ENCODE measurements around the gene XPO4. TPM values are rescaled to one million over a fixed set of nuclear protein-coding genes. Genes with fewer than 3 reads are reported as not detected.
A peak's percentile ranks its signal among the peaks of the same experiment; 100 is the strongest.

XPO4 gene
- total RNA-seq, 1 donor from 2014 or later, result 20.5 TPM

DNA sequence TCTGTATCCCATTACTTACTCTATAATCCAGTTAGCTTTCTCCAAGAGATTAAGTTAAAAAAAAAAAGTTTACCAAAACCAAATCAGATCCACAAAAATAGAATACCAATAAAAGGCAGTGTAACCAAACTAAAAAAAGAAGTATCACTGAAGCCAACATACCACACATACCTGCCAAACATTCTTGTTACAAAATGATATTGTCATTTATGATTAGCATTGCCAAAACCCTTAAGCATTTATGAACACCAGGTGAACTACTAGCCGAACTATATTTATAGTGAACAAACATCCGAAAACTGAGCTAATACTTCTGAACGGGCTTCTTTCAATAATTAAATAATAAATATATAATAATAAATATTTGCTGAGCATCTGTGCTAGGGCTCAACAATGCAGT, 69.7 kb downstream of the XPO4 start:
- no peak for ATAC-seq

DNA sequence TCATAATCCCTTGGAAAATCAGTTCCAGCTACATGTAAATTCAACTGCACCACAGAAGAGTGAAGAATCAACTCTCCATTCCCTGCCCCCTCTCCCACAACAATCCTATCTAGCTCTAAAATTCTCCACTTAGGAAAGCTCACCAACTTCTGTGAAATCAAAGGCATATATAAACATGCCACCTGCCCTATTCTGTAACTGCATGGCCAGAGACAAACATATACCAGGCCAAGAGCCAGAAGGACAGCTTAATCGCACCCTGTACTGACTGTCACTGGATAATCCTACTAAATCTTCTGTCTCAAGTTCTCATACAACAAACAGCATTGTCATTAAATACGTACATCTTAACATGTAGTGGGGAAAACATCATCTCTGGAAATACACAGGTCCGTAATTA, 70.6 kb downstream of the XPO4 start:
- intact Hi-C loops (cut with DNase I), result no loop called here
- Histone ChIP-seq H3K27ac (no peak overlapping the region), H3K27me3 (no peaks in the 10 kb centered on the region), H3K36me3 (peaks cover 17% of the 10 kb centered on the region), H3K4me1 (no peaks in the 10 kb centered on the region), H3K9me3 (no peaks in the 10 kb centered on the region), H3K4me3 (no peak overlapping the region)
- DNase-seq, result no peak
- ATAC-seq, result no peak
- TF ChIP-seq, protein P1, sequence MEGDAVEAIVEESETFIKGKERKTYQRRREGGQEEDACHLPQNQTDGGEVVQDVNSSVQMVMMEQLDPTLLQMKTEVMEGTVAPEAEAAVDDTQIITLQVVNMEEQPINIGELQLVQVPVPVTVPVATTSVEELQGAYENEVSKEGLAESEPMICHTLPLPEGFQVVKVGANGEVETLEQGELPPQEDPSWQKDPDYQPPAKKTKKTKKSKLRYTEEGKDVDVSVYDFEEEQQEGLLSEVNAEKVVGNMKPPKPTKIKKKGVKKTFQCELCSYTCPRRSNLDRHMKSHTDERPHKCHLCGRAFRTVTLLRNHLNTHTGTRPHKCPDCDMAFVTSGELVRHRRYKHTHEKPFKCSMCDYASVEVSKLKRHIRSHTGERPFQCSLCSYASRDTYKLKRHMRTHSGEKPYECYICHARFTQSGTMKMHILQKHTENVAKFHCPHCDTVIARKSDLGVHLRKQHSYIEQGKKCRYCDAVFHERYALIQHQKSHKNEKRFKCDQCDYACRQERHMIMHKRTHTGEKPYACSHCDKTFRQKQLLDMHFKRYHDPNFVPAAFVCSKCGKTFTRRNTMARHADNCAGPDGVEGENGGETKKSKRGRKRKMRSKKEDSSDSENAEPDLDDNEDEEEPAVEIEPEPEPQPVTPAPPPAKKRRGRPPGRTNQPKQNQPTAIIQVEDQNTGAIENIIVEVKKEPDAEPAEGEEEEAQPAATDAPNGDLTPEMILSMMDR (IDR thresholded peaks at IDR 0.05), result no peak

More for the DNA sequence above, 69.7 kb downstream of the XPO4 start:
- no peaks in the 10 kb centered on the region for H3K27me3 ChIP-seq
- peaks cover 25% of the 10 kb centered on the region for H3K36me3 ChIP-seq
- TF ChIP-seq, protein P1 (IDR thresholded peaks at IDR 0.05), result no peak
- H3K4me1 ChIP-seq, result no peaks in the 10 kb centered on the region
- DNase-seq, result no peak
- intact Hi-C loops (cut with DNase I), result no loop called here
- H3K9me3 ChIP-seq, result no peaks in the 10 kb centered on the region
- H3K27ac ChIP-seq, result no peak overlapping the region
- no peak overlapping the region for H3K4me3 ChIP-seq

DNA sequence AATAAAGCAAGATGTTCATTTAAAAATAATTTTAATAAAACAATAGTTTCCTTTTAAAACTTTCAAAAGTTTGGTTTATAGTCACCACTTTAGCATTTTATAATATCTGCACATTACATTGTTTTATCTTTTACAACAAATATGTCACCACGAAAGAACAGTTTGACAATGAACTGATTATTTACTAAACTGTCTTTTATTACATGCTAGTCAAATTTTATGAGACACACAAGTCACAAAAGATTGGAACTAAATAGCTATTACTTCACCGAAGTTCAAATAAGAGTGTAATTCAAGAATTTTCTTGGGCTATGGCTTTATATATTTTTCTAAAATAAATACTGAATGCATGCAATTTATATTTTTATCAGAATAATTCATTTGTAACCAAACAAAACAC, 71.3 kb downstream of the XPO4 start:
- Histone ChIP-seq H3K4me1 (no peaks in the 10 kb centered on the region), H3K9me3 (no peaks in the 10 kb centered on the region), H3K27ac (no peak overlapping the region), H3K36me3 (peaks cover 10% of the 10 kb centered on the region), H3K27me3 (no peaks in the 10 kb centered on the region), H3K4me3 (no peak overlapping the region)
- DNase-seq (no peak), ATAC-seq (no peak)
- intact Hi-C loops (cut with DNase I), result no loop called here
- TF ChIP-seq, protein P1 (IDR thresholded peaks at IDR 0.05), result no peak

DNA sequence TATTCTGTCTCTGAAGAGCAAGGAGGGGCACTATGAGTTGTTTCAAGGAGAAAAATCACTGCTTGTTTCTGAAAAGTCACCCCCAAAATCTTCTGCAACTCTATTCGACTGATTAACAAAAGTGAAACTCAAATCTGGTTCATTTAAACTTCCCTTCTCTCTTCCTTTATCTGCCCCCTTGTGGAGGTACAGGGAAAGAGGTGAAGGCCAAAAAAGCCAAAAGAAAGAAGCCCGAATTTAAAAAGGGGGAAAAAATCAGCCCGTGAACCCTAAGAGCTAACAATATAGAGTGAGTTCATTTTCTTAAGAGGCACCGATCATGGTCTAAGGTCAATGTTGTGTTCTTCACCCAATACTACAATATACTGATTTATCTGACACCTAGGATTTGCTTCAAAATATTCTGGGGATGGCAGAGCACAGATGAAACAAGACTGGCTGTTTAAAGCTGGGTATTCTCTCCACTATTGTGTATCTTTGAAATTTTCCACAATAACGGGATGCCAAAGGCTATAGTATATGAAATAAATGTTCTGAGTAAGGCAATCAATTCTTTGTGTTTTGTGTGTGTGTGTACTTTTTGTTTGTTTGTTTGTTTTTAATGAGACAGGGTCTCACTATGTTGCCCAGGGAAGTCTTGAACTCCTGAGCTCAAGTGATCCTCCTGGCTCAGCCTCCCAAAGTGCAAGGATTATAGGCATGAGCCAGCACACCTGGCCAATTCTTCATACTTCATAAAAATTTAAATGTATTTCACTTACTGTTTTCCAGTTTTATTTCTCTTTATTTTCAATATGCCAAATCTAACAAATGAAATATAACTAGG, 73.8 kb downstream of the XPO4 start:
- Histone ChIP-seq H3K4me1 (no peaks in the 10 kb centered on the region), H3K4me3 (peak overlapping the region; percentile 15), H3K36me3 (peaks cover 6% of the 10 kb centered on the region), H3K27me3 (no peaks in the 10 kb centered on the region), H3K9me3 (no peaks in the 10 kb centered on the region), H3K27ac (no peak overlapping the region)
- DNase-seq (no peak), ATAC-seq (peak; percentile 86)
- TF ChIP-seq, protein P1 (IDR thresholded peaks at IDR 0.05), result peak; percentile 82
- intact Hi-C loops (cut with DNase I), result no loop called here

DNA sequence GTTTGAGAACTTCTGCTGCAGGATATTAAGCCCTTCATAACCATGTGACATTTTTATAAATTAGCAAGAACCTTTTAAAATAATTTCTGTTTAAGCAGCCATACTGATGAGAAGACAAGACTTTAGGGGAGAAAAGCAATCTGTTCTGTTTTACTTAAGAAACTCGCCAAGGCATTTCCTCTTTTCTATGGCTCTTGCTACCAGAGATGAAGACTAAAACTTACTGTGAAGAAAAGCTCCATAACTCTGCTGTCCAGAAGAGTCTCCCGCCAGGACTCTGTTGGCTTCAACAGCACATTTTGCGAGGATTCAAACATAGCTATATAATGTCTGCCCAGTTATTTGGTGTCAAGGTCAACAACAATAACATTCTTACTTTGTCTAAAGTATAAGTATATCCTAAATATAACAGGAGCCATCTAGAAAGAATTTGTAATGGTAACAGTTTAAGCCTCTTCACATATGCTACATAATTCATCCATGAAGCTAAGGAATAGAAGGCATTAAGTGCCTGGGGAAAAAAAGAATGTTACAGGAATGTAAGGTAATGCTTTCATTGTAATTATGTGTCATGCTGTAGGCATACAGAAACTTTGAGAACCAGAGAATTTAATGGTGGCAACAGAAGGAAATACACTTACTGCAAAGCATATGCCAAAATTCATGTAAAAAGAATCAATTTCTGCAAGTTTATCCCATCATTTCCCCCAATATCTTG, 75.5 kb downstream of the XPO4 start:
- ATAC-seq (no peak), DNase-seq (no peak)
- Histone ChIP-seq H3K36me3 (peaks cover 2% of the 10 kb centered on the region), H3K4me3 (no peak overlapping the region), H3K4me1 (no peaks in the 10 kb centered on the region), H3K27ac (no peak overlapping the region), H3K9me3 (no peaks in the 10 kb centered on the region), H3K27me3 (no peaks in the 10 kb centered on the region)
- intact Hi-C loops (cut with DNase I), result no loop called here
- TF ChIP-seq, protein P1 (IDR thresholded peaks at IDR 0.05), result no peak

Data from upper lobe of right lung (tissue), 1 donor.